HepG2 (cell line): ENCODE measurements around the gene CHID1. TPM values are rescaled to one million over a fixed set of nuclear protein-coding genes. Genes with fewer than 3 reads are reported as not detected.

ENCODE experiments used
- ADNP ChIP-seq: sonication (generic); formaldehyde crosslinking; IDR thresholded peaks from 2 replicates; pipeline ENCODE4 v1.4.0; 2020; ENCODE audit warnings: missing genetic modification reagents
- ATM ChIP-seq: fragments of 450-650 bp; IDR thresholded peaks from 2 replicates; pipeline ENCODE4 v1.7.1; 2017; ENCODE audit warnings: mild to moderate bottlenecking, borderline replicate concordance
- CEBPG ChIP-seq: IDR thresholded peaks from 2 replicates; pipeline ENCODE4 v1.6.1; 2016
- EHMT2 ChIP-seq: fragments of 200-600 bp; sonication (generic); IDR thresholded peaks from 2 replicates; pipeline ENCODE4 v1.7.0; 2017; ENCODE audit warnings: antibody characterized with exemption, low read depth, low read length, borderline replicate concordance
- ETV6 ChIP-seq: sonication (generic); formaldehyde crosslinking; conservative IDR thresholded peaks from 2 replicates; pipeline ENCODE4 v1.4.0; 2020; ENCODE audit warnings: missing genetic modification reagents
- GABPA ChIP-seq, 2 experiments: IDR thresholded peaks; 2 replicates each; pipeline ENCODE4 v1.6.1; 2011 to 2016; ENCODE audit warnings: low read depth in 2 of 2, low read length in 1 of 2, missing biosample characterization in 1 of 2, missing genetic modification characterization in 1 of 2
- GATA4 ChIP-seq: sonication (generic); IDR thresholded peaks from 2 replicates; pipeline ENCODE4 v1.6.1; 2016; ENCODE audit warnings: antibody characterized with exemption, low read depth, borderline replicate concordance
- MAX ChIP-seq: IDR thresholded peaks from 2 replicates; pipeline ENCODE4 v1.6.1; 2012; ENCODE audit warnings: inconsistent platforms
- MTA1 ChIP-seq: sonication (generic); formaldehyde crosslinking; IDR thresholded peaks from 2 replicates; pipeline ENCODE4 v1.4.0; 2020; ENCODE audit warnings: missing genetic modification reagents, mild to moderate bottlenecking, borderline replicate concordance
- MYNN ChIP-seq: sonication (generic); formaldehyde crosslinking; IDR thresholded peaks from 2 replicates; pipeline ENCODE4 v1.4.0; 2020; ENCODE audit warnings: mild to moderate bottlenecking, low read depth, missing genetic modification reagents
- NFRKB ChIP-seq: fragments of 450-650 bp; IDR thresholded peaks from 2 replicates; pipeline ENCODE4 v1.6.1; 2017
- POGK ChIP-seq: sonication (generic); formaldehyde crosslinking; conservative IDR thresholded peaks from 2 replicates; pipeline ENCODE4 v1.8.0; 2022; ENCODE audit warnings: mild to moderate bottlenecking, moderate library complexity, missing genetic modification reagents
- POLR2AphosphoS5 ChIP-seq: IDR thresholded peaks from 2 replicates; pipeline ENCODE4 v1.6.1; 2012; ENCODE audit warnings: low read depth, low read length
- RBFOX2 ChIP-seq: fragments of 200-400 bp; formaldehyde crosslinking; IDR thresholded peaks from 2 replicates; pipeline ENCODE4 v1.6.1; 2017; ENCODE audit warnings: low read depth, mild to moderate bottlenecking, low read length
- REL ChIP-seq: sonication (generic); formaldehyde crosslinking; conservative IDR thresholded peaks from 2 replicates; pipeline ENCODE4 v1.8.0; 2022; ENCODE audit warnings: mild to moderate bottlenecking, missing genetic modification reagents, moderate library complexity
- SMARCC2 ChIP-seq: fragments of 450-650 bp; IDR thresholded peaks from 2 replicates; pipeline ENCODE4 v1.6.1; 2017; ENCODE audit warnings: antibody characterized with exemption, mild to moderate bottlenecking
- SOX6 ChIP-seq, 2 experiments: fragments of 450-650 bp in 1 of 2; sonication (generic) in 1 of 2; formaldehyde crosslinking in 1 of 2; IDR thresholded peaks; 2 replicates each; pipeline versions ENCODE4 v1.4.0 to v1.6.1; 2017 to 2020; ENCODE audit warnings: antibody characterized with exemption in 1 of 2, mild to moderate bottlenecking in 1 of 2, missing genetic modification reagents in 1 of 2
- TBP ChIP-seq: sonication (generic); formaldehyde crosslinking; IDR thresholded peaks from 2 replicates; pipeline ENCODE4 v1.5.0; 2020; ENCODE audit warnings: missing genetic modification reagents
- TBX2 ChIP-seq: sonication (generic); formaldehyde crosslinking; IDR thresholded peaks from 2 replicates; pipeline ENCODE4 v1.5.0; 2020; ENCODE audit warnings: missing genetic modification reagents, mild to moderate bottlenecking, borderline replicate concordance
- ZFP82 ChIP-seq: sonication (generic); formaldehyde crosslinking; IDR thresholded peaks from 2 replicates; pipeline ENCODE4 v1.5.1; 2020; ENCODE audit warnings: mild to moderate bottlenecking, missing genetic modification reagents, borderline replicate concordance
- ZNF317 ChIP-seq: sonication (generic); formaldehyde crosslinking; IDR thresholded peaks from 2 replicates; pipeline ENCODE4 v1.5.0; 2020; ENCODE audit warnings: mild to moderate bottlenecking, missing genetic modification reagents
- ZNF343 ChIP-seq: sonication (generic); formaldehyde crosslinking; IDR thresholded peaks from 2 replicates; pipeline ENCODE4 v1.4.0; 2020; ENCODE audit warnings: mild to moderate bottlenecking, missing genetic modification reagents
- ZNF546 ChIP-seq: sonication (generic); formaldehyde crosslinking; conservative IDR thresholded peaks from 2 replicates; pipeline ENCODE4 v1.8.1; 2023; ENCODE audit warnings: mild to moderate bottlenecking, missing genetic modification reagents
- ZNF629 ChIP-seq: sonication (generic); formaldehyde crosslinking; conservative IDR thresholded peaks from 2 replicates; pipeline ENCODE4 v1.5.0; 2020; ENCODE audit warnings: missing genetic modification reagents
- ZNF704 ChIP-seq: sonication (generic); formaldehyde crosslinking; IDR thresholded peaks from 2 replicates; pipeline ENCODE4 v1.8.1; 2023; ENCODE audit warnings: mild to moderate bottlenecking, inconsistent platforms, moderate library complexity, missing genetic modification reagents, borderline replicate concordance
- ZNF724P ChIP-seq: sonication (generic); formaldehyde crosslinking; IDR thresholded peaks from 2 replicates; pipeline ENCODE4 v1.8.0; 2022; ENCODE audit warnings: missing genetic modification reagents, borderline replicate concordance
- ZNF784 ChIP-seq: sonication (generic); formaldehyde crosslinking; IDR thresholded peaks from 2 replicates; pipeline ENCODE4 v1.5.1; 2020; ENCODE audit warnings: missing genetic modification reagents, mild to moderate bottlenecking, borderline replicate concordance
- polyA plus RNA-seq, 8 experiments: library from polyadenylated mRNA; depleted of rRNA in 3 of 8; stranded (reverse) in 7 of 8; unstranded in 1 of 8; fragments of >200 nt; fragmentation: Illumina TruSeq in 4 of 8; extraction: Trizol in 4 of 8; gene quantifications; 2 replicates each; pipeline versions ENCODE4 v1.2.1 to v1.2.3, GENCODE V29; 2011 to 2016; ENCODE audit warnings: low read depth in 4 of 8, missing spikeins in 1 of 8, mixed read lengths in 1 of 8; ENCODE audit not compliant: insufficient read depth in 1 of 8
- total RNA-seq, 5 experiments: library from RNA; depleted of rRNA; stranded (reverse); fragments of >200 nt; fragmentation: Illumina TruSeq; extraction: Trizol; gene quantifications; 2 replicates each; pipeline ENCODE4 v1.2.3, GENCODE V29; 2016; ENCODE audit warnings: low read depth in 1 of 5

Gene CHID1
- total and polyA plus RNA-seq, 2 of the 13 experiments (the other 11 are each of a cell fraction or from before 2014, with no cell fraction given) = 65.1 to 93.6 TPM

GRCh38 chr11:843818-844692 is 66.6 kb downstream of the CHID1 start (continued):
- TF ChIP-seq GATA4 (0 out of 2 replicates have a peak, but pooled peaks have one; percentile 19), RBFOX2 (peak; percentile 69), POLR2AphosphoS5 (peak; percentile 49), ZNF629 (CRISPR knock-in tag) (no peak), TBP (no peak), ZFP82 (CRISPR knock-in tag) (no peak), GABPA (IDR thresholded peaks at IDR 0.05; ENCODE audit: low read depth, low read length) (no peak), GABPA (CRISPR knock-in tag; IDR thresholded peaks at IDR 0.05; ENCODE audit: low read depth) (peak; percentile 77), POGK (CRISPR knock-in tag) (peak; percentile 80; the same call in 1 of the 2 replicates), ZNF546 (CRISPR knock-in tag) (0 out of 2 replicates have a peak, but pooled peaks have one; percentile 34), CEBPG (no peak), TBX2 (CRISPR knock-in tag) (peak; percentile 39; the same call in 1 of the 2 replicates), SOX6 (IDR thresholded peaks at IDR 0.05) (no peak), SOX6 (CRISPR knock-in tag; IDR thresholded peaks at IDR 0.05) (peak; percentile 46; the same call in 1 of the 2 replicates), EHMT2 (no peak), ZNF704 (no peak), SMARCC2 (no peak), ATM (no peak), ZNF343 (CRISPR knock-in tag) (no peak; the same call in 1 of the 2 replicates), ZNF724P (CRISPR knock-in tag) (no peak), ZNF317 (peak; percentile 33; the same call in 1 of the 2 replicates), ADNP (CRISPR knock-in tag) (no peak), ETV6 (CRISPR knock-in tag) (no peak), MAX (peak; percentile 97), REL (CRISPR knock-in tag) (0 out of 2 replicates have a peak, but pooled peaks have one; percentile 24), MTA1 (peak; percentile 86; the same call in 1 of the 2 replicates), NFRKB (no peak), MYNN (CRISPR knock-in tag) (no peak), ZNF784 (CRISPR knock-in tag) (no peak; the same call in 1 of the 2 replicates)
